ENCODE data around the gene LOX. TPM values are rescaled to one million over a fixed set of nuclear protein-coding genes. Genes with fewer than 3 reads are reported as not detected.
"Not testable (repeated sequence)": the region's sequence is repeated elsewhere in the genome, so short reads cannot be mapped to it uniquely, and the experiment has no call there.

Gene LOX
- total RNA-seq, 1 donor from 2014 or later = 5.8 TPM

DNA sequence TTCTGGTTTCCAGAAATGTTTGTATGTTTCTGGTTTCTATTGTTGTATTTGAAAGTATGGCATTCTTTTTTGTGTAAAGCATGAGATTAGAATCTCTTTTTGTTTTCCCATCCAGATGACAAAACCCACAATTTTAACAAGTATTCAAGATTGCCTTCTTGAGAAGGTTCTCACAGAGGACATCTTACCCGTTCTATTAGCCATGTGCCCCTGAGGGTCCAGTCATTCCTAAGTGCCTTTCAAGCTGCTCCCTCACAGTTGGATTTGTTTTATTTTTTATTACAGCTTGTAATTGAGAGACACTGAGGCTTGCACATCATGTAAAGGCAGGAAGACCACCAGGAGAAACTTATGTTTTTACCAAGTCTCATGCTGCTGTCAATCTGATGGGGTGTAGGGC lies 19.3 kb upstream of the LOX start:
- no peak for DNase-seq

DNA sequence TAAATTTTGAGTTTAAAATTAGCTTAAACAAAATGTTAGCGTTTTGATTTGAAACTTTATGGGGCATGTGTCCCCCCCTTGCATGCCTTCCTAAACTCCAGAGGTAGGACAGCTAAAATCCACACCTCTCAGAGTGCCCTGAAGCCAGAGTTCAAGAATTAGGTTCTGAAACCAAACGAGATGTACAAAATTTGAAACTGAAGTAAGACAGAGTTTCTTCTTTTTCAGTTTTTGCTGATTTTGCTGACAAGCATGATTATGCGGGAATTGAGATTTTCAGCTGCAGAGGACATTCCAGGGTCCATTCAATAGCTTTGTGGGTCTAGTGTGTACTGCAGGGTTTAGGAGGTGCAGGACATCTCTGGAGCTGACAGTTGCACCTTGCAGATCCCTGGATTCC lies 17.1 kb upstream of the LOX start:
- no peak for DNase-seq

DNA sequence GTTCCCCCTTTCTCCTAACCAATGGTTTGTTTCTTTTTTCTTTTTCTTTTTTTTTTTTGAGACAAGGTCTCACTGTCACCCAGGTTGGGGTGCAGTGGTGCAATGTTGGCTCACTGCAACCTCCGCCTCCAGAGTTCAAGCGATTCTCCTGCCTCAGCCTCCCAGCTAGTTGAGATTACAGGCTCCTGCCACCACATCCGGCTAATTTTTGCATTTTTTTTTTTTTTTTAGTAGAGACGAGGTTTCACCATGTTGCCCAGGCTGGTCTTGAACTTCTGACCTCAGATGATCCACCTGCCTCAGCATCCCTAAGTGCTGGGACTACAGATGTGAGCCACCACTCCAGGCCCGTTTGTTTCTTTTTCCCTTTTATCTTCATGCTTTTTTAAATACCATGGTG lies 16.2 kb upstream of the LOX start:
- DNase-seq = not testable (repeated sequence)

DNA sequence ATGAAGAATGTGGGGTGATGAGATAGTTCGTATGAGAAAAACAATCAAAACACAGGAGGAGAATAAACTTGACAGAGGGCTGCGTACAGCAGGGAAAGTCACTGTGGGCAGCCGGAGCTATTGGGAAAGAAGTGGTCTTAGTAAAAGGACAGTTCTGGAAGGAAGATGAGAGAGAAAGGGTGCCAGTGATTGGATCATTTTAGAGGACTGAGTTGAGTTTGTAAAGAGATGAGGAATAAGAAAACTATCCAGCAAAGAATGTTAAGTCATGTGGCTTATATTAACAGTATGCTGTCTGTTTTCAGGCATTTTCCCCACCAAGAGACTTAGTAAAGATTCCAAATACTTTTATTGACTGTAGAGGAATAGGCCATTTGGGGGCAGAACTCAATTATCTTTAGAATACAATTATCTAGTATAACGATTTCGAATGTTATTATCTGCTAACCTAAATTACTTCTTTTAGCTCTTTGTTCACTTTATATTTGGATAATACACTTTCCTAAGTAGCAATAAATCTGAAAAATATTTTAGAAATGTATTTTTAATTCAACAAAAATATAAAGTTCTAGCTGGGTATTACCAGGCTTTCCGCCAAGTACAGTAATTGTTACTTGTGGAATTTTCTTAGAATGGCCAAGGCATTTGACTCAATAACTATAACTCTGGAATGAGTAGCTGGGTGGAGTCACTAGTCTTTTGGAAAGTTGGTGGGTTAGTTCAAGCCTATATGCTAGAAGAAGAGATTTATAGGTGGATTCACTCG lies 15.5 kb upstream of the LOX start:
- no peak for DNase-seq

DNA sequence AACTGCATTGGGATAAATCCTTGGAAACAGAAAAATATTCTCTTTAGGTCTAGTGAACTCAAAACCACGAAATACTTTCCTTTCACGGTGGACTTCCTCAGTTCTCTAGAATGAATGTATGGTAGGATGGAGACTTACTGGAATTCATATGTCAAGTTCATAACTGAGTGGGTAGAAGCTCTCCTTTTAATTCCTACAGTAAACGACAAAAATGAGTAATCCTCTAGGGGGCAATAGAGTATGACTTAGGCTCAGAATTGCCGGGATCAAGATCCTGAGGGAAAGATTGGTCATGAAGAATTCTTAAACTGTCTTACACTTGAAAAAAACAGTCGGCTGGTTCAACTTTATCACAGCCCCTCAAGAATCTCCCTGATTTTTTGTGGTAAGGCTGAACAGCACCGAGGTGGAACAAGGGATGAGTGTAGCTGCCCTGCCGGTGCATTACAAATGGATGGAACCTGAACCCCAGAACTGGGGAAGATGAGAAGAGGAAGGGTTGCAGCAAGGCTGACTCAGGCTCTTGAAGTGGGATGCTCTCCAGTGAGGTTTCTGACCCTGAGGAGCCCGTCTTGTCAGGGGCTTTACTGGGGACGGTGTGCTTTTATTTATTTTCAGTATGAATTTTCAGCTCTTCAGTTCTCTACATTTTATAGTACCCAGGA lies 14.0 kb upstream of the LOX start:
- no peak for DNase-seq

DNA sequence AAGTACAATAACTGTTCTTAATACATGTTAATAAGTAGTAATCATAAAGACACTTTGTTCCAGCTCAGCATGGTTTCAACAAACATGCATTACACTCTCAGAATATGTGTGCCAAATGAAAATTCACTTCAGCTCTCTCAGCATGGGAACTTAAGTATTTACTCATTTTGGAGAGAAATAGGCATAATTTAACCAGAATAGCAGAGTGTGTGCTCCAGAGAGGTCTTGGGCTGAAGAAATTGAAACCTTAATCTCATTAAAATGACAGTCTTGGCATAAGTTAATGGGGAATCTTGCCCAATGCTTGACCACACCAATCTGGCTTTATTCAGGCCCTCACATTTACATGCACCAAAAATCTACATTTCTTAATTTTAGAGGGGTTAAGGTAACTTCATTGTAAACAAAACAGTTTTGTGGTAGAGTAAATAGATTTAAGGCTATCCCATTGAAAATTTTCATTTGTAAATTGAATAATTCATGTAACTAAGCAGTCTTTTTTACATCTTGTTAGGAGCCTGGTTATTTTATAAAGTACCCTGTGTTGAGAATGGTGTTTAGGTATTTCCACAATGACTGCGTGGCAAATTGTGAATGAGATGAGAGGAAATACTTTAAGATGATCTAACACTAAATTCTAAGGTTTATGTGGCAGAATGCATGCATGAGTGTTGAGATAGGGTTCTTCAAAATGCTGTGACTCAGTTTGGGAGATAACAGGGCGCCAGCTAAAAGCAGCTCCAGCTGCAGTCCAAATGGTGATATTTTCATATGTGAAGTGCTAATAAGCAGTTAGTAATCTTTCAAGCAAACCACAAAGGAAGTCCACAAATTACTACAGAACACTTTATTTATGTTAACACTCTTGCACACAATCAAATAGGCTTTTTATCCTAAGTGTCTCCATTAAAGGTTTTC lies 11.3 kb upstream of the LOX start:
- DNase-seq = no peak

DNA sequence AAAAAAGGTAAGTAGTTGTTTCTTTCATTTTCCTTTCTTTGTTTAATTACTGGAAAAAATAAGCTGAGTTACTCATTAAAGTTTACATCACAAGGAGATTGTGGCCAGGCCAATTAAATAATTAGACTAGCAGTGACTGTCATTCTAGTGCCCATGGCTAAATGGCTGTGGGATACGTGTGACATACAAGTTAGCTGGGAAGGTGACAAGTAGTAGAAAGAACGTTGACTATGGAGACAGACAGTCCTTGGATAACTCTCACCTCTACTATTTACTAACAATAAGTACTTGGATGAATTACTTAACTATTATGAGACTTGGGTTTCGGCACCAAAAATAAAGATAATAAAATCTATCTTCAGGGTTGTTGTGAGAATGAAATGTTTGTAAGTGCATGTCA lies 7.0 kb upstream of the LOX start:
- DNase-seq = no peak

DNA sequence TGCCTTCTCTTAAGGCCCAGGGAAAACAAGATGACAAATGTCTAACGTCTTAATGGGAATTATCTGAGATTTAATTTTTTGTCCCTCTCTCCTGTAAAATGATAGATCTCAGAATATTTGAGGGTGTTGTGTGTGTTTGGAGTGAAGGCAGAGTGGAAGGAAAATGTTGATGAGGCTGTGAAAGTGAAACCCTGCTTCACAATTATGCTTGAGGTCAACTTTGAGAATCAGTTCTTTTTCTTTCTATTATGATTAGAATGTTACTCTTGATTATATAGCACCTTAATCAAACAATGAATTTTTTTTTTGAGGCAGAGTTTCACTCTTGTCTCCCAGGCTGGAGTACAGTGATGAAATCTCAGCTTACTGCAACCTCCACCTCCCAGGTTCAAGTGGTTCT lies 5.5 kb upstream of the LOX start:
- DNase-seq = no peak

DNA sequence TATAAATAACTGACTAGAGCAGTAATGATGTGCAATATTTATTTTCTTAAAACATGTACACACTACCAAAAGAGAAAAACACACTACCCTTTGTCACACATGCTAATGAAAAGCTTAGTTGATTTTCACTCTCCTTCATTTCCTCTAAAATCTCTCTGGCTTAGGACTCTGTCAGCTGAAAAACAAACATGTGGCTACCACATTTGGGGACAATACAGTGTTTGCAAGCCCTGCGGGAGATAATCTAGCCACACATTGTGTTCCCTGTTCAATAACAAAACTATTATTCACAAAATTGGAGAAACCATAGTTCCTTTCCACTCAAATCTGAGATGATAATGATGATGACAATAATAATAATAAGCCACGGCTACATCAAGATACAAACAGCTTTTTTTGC lies 3.5 kb upstream of the LOX start:
- DNase-seq = no peak

DNA sequence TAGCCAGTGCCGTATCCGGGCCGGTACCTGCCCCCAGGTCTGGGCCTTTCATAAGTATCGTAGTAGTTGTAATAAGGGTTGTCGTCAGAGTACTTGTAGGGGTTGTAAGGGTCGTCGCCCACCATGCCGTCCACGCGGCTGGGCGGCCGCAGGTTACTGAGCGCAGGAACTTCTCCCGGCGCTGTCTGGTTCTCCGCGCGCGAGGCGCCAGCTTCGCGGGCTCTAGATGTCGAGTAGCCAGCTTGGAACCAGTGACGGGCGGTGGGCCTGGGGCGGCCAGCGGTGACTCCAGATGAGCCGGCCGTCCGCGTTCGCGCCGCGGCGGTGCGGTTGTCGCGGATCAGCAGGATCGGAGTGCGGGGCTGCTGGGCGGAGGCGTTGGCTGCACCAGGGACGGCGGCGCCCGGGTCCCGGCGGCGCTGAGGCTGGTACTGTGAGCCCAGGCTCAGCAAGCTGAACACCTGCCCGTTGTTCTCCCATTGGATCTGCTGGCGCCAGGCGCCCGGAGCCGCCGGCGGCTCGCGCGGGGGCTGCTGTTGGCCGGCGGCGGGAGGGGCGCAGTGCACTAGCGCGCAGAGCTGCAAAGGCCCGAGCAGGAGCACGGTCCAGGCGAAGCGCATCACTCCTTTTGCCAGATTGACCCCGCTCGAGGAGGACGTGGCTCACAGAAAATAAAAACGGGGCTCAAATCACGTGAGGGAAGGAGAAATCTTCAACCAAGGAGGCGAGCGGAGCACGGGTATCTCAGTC lies 518 bp downstream of the LOX start:
- DNase-seq = peak; percentile 12

DNA sequence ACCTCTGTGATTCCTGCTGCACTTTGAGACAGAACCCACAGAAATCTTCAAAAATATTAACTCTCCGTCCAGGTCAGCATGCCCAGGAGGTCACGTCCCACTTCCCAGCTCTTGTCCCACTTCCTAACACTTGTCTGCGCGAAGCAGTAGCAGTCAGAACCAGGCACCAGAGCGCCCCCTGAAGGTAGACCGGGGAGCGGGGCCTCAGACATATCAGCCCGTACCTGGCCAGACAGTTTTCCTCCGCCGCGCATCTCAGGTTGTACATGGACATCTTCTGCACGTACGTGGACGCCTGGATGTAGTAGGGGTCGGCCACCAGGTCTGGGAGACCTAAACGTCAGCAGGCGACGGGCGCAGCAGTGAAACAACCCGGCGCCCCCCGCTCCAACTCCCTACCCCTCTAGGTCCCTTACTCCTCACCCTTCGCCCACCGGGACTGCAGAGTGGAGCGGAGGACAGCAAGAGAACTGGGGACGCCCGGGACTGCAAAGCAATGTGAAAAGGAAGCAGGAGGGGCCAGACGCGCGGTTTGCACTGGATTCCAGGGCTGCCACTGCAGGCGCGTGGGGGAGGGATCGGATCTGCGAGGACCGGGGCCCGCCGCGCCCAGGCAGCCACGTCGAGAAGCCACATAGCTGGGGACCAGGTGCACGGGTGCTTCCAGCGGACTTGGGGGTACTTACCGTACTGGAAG lies 1.2 kb downstream of the LOX start:
- DNase-seq = peak; percentile 48

DNA sequence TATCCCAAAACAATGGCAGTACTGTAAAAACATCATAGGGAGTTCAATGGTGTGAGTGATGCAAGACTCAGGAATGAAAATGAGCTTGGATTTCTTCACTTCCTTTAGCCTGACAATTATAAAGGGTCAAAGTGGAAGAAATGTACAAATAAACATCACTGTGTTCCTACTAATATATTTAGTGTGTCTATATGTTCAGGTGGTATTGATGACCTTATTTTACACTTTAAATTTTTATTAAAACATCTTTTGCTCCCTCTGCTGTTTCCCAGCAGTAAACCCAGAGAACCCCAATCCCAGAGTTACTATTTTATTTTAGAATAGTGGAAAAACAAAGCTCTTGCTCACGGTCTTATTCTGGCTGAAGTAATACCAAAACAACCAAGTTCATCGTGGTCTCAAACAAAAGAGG lies 2.0 kb downstream of the LOX start:
- DNase-seq = no peak

DNA sequence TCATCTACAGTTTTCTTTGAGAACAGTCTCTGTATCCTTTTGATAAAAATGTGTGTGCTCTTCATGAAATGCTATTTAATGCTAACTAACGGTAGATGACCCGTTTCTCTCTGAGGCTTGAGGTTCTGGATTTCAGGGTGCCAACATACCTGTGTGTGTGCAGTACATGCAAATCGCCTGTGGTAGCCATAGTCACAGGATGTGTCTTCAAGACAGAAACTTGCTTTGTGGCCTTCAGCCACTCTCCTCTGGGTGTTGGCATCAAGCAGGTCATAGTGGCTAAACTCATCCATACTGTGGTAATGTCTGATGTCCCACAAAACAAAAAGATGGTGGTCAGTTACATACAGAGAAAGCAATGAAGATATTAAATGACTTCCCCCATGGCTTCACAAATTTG lies 4.2 kb downstream of the LOX start:
- DNase-seq = no peak

DNA sequence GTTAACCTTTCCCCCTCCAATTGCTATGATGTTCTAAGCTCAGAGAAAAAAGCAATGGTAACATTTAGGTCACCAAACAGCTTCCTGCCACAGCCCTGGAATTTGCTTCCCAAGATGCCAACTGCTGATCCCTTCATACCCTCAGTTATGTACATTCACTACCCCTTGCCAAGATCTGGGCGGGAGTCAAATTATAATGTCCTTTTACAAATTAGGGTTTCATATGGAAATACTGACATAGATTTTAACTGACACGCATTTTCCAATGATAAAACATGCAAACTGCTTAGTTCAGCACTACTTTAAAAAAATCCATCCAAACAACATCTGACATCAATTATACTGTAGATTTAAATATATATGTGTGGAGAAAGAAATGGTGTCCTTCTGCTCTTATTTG lies 5.0 kb downstream of the LOX start:
- DNase-seq = no peak

DNA sequence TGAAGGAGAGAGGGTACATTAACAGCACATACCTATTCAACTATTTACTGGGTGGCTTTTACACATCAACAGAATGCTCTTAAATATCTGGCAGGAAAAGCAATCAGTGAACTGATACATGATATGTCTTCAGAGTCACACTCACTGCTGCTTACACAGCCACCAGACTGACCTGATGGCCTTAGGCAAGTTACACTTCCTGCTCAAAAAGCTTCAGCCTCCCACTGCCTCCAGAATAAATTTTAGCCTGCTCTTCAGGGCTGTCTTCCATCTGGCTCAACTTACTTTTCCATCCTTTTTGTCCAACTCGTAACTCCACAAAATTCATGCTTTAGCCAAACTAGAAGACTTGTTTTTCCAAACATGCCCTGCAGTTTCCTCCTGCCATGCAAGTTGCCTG lies 10.7 kb downstream of the LOX start:
- no peak for DNase-seq

DNA sequence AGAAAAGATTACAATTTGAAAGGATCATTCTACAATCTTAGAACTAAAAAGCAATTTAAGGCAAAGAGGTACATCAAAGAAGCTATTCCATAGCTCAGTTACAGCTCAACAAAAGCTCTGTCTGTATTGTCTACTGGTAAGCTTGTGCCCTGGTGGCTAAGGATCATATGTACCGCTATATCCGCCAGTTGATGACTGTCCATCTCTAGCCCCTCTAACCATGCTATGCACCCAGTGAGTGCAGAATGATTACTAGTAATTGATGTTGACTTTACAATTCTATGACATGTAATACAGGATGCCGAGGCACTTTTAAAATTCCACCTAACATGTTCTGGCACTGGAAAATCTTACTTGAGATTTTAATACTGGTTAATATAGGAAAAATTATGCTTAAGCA lies 13.1 kb downstream of the LOX start:
- DNase-seq = no peak

DNA sequence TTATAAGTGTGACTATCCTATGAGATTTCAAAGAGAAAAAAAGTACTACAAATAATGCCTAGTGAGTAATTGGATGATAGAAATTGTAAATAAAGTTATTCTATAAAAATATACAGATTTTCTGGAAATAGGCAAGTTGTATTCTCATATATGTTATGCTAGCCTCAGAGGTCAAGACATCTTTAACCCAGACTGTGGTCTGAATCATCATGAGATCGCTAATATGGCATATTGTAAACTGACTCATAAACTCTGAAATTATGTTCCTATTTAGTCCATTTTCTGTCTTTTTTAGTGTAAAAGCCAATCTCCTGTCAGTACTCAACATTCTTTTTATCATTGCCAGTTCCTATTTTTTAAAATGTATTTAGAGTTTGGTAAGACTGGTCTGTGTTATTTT lies 14.2 kb downstream of the LOX start:
- DNase-seq = no peak

DNA sequence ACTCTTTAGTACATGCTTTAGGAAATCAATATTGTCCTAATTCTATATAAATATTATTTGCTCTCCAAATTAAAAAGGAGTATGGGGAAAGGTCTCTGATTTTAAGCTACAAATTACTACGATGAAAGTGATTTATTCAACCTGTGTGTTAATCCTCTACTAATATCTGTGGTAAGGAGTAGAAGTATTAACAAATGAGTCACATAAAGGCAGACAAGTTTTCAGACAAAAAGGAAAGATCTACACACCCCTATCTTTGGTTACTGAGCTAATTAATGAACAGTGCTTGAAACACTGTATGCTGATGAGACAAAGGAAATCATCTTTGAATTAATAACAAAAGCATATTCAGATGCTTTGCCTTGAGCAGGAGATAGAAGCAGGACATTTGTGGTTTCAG lies 15.9 kb downstream of the LOX start:
- DNase-seq = no peak

DNA sequence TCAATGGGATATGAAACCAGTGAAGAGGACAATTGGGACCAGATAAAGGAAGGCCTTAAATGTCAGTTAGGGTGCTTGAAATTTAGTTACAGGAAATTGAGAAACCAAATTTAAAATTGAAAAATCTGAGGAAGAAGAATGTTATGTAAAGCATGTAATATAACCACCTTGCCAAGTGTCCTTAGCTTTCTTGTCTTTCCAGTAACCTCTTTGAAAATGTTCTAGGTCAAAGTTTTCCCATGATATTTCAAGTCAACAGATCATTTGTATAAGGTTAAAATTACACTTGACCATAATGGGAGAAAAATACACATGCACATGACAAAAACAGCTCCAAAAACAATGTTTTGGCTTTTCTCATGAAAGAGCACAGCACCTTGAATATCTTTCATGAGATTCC lies 21.1 kb downstream of the LOX start:
- DNase-seq = no peak

DNA sequence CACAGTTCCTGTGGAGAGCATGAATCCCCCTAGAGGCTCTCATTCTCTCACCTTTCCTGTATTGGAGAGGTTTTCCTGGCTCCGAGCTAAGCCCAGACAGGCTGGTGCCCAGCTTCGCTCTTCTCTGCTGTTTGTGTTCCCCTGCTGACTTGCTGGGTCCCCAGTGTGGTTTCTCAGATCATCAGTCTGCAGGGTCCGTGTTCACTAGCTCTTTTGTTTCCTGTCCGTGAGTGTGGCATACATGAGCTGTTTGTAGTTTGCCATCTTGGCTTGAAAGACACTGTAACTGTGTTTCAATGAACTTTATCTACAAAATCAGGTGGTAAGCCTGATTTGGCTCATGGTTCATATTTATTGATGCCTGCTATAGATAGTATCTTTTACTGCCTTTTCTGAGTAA lies 23.8 kb downstream of the LOX start:
- DNase-seq = no peak

DNA sequence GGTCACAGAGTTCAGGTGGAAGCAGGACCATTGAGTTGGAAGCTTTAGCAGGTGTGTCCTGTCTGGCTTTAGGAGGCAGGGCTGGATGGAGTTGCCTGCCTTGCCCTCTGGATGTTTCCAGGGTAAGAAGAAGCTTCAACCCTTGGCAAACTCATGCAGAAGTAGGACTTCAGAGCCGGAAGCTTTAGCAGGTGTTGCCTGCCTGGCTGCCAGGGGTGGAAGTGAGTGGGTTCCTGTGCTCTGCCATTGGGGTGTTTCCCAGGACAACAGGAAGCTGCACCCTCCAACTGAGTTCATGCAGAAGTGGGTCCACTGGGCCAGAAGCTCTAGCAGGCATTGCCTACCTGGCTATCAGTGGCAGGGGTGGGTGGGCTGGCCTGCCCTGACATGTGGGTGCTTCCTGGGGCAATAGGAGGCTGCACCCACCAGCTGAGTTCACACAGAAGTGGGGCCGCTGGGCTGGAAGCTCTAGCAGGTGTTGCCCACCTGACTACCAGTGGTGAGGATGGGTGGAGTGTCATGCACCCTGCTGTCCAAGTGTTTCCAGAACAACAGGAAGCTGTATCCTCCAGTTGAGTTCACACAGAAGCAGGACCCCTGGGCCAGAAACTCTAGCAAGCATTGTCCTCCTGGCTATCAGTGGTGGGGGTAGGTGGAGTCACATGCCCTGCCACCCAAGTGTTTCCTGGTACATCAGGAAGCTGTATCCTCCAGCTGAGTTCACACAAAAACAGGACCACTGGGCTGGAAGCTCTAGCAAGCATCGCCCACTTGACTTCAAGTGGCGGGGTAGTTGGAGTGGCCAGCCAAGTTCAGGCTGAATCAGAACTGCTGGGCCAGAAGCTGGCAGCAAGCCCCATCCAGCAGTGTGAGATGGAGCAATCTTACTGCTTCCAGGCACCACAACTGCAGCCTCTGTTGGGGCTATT lies 24.6 kb downstream of the LOX start:
- no peak for DNase-seq

Measured in occipital lobe (tissue), 2 donors.